Measurements from ENCODE around the gene PLA2G4E. TPM values are rescaled to one million over a fixed set of nuclear protein-coding genes. Genes with fewer than 3 reads are reported as not detected.

Gene PLA2G4E
- polyA plus RNA-seq, 1 donor (not counting 4 experiments of a cell fraction or from before 2014, with no cell fraction given) = 3.5 TPM

DNA sequence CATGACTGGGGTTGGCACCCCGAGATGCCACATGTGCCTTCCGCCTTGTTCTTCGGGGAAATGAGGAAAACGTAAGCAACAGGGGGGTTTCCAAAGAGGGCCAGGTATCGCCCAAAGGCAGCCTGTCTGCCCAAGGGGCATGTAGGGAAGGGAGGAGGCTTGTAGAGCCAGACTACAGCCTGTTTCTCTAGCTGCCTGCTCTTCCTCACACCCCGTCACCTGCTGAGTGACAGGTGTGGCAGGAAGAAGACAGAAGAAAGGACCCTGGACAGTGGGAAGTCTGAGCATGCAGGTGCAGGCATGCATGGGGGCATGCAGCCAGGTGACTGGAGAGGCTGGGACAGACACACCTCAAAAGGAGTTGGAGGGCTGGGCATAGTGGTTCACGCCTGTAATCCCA is 9.8 kb downstream of the PLA2G4E start:
- no peak for TF ChIP-seq EZH2 (IDR thresholded peaks at IDR 0.05; ENCODE audit: low read length)
- TF ChIP-seq, protein P1, sequence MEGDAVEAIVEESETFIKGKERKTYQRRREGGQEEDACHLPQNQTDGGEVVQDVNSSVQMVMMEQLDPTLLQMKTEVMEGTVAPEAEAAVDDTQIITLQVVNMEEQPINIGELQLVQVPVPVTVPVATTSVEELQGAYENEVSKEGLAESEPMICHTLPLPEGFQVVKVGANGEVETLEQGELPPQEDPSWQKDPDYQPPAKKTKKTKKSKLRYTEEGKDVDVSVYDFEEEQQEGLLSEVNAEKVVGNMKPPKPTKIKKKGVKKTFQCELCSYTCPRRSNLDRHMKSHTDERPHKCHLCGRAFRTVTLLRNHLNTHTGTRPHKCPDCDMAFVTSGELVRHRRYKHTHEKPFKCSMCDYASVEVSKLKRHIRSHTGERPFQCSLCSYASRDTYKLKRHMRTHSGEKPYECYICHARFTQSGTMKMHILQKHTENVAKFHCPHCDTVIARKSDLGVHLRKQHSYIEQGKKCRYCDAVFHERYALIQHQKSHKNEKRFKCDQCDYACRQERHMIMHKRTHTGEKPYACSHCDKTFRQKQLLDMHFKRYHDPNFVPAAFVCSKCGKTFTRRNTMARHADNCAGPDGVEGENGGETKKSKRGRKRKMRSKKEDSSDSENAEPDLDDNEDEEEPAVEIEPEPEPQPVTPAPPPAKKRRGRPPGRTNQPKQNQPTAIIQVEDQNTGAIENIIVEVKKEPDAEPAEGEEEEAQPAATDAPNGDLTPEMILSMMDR (optimal IDR thresholded peaks at IDR 0.05 in 1 of 3, IDR thresholded peaks at IDR 0.05 in 1 of 3, conservative IDR thresholded peaks at IDR 0.05 in 1 of 3; ENCODE audit: extremely low read depth in 1 of 3, insufficient read depth in 2 of 3, low read length in 3 of 3) = no peak
- FAIRE-seq (no peak), DNase-seq (ENCODE audit: low read depth, low spot score) (no peak)
- no peak overlapping the region for H3K9ac ChIP-seq (ENCODE audit: control insufficient read depth, extremely low read depth, insufficient read depth, low read length)
- peaks cover 16% of the 10 kb centered on the region for H3K4me1 ChIP-seq (ENCODE audit: control insufficient read depth, extremely low read depth, insufficient read depth, low read length)
- H3K4me2 ChIP-seq (ENCODE audit: control insufficient read depth, extremely low read depth, insufficient read depth, low read depth, low read length) = peak overlapping the region; percentile 62
- H3K79me2 ChIP-seq (ENCODE audit: control insufficient read depth, insufficient read depth, low read length) = no peaks in the 10 kb centered on the region
- H2AFZ ChIP-seq (ENCODE audit: control insufficient read depth, low read length) = no peak overlapping the region
- H3K4me3 ChIP-seq (ENCODE audit: control insufficient read depth in 2 of 3, extremely low read depth in 1 of 3, insufficient read depth in 2 of 3, low read depth in 1 of 3, low read length in 3 of 3) = peak overlapping the region in 1 of 3 experiments; percentile 4
- H3K9me1 ChIP-seq (ENCODE audit: control insufficient read depth, extremely low read depth, insufficient read depth, low read length) = no peaks in the 10 kb centered on the region
- H4K20me1 ChIP-seq (ENCODE audit: control insufficient read depth, extremely low read depth, insufficient read depth, low read length) = peaks cover 3% of the 10 kb centered on the region
- H3K9me3 ChIP-seq (ENCODE audit: control insufficient read depth, low read depth, low read length) = no peaks in the 10 kb centered on the region
- dilution Hi-C loops (cut with MboI; ENCODE audit: extremely low pct_ligation_motif_present, low sequenced_read_pairs) = no loop called here
- no peaks in the 10 kb centered on the region for H3K36me3 ChIP-seq (ENCODE audit: control insufficient read depth in 2 of 2, extremely low read depth in 1 of 2, insufficient read depth in 2 of 2, low read length in 2 of 2)
- H3K27me3 ChIP-seq (ENCODE audit: control insufficient read depth, extremely low read depth, insufficient read depth, low read length) = no peaks in the 10 kb centered on the region
- H3K27ac ChIP-seq (ENCODE audit: control insufficient read depth, insufficient read depth, low read length) = no peak overlapping the region

- TF ChIP-seq, protein P1 (optimal IDR thresholded peaks at IDR 0.05 in 1 of 3, IDR thresholded peaks at IDR 0.05 in 1 of 3, conservative IDR thresholded peaks at IDR 0.05 in 1 of 3; ENCODE audit: extremely low read depth in 1 of 3, insufficient read depth in 2 of 3, low read length in 3 of 3) = no peak
- H3K4me2 ChIP-seq (ENCODE audit: control insufficient read depth, extremely low read depth, insufficient read depth, low read depth, low read length) = peak overlapping the region; percentile 62
- dilution Hi-C loops (cut with MboI; ENCODE audit: extremely low pct_ligation_motif_present, low sequenced_read_pairs) = no loop called here
Observed at GRCh38 chr15:42010434-42010833, 10.4 kb downstream of the PLA2G4E start.

More at GRCh38 chr15:42010434-42010833, 10.4 kb downstream of the PLA2G4E start:
- Histone ChIP-seq H3K4me3 (ENCODE audit: control insufficient read depth in 2 of 3, extremely low read depth in 1 of 3, insufficient read depth in 2 of 3, low read depth in 1 of 3, low read length in 3 of 3) (peak overlapping the region in 1 of 3 experiments; percentile 4), H3K9me1 (ENCODE audit: control insufficient read depth, extremely low read depth, insufficient read depth, low read length) (no peaks in the 10 kb centered on the region), H3K27me3 (ENCODE audit: control insufficient read depth, extremely low read depth, insufficient read depth, low read length) (no peaks in the 10 kb centered on the region), H3K27ac (ENCODE audit: control insufficient read depth, insufficient read depth, low read length) (no peak overlapping the region), H3K36me3 (ENCODE audit: control insufficient read depth in 2 of 2, extremely low read depth in 1 of 2, insufficient read depth in 2 of 2, low read length in 2 of 2) (no peaks in the 10 kb centered on the region), H3K79me2 (ENCODE audit: control insufficient read depth, insufficient read depth, low read length) (no peaks in the 10 kb centered on the region), H3K4me1 (ENCODE audit: control insufficient read depth, extremely low read depth, insufficient read depth, low read length) (peaks cover 16% of the 10 kb centered on the region), H2AFZ (ENCODE audit: control insufficient read depth, low read length) (no peak overlapping the region), H3K9ac (ENCODE audit: control insufficient read depth, extremely low read depth, insufficient read depth, low read length) (no peak overlapping the region), H4K20me1 (ENCODE audit: control insufficient read depth, extremely low read depth, insufficient read depth, low read length) (peaks cover 3% of the 10 kb centered on the region), H3K9me3 (ENCODE audit: control insufficient read depth, low read depth, low read length) (no peaks in the 10 kb centered on the region)
- FAIRE-seq (peak; percentile 61), DNase-seq (ENCODE audit: low read depth, low spot score) (no peak)

Measured in keratinocyte (primary cell).